ENCODE results near the gene ANO4.

The ANO4 gene

GRCh38 chr12:100799770-100800169 is 5.2 kb downstream of the ANO4 start:
- no peak for DNase-seq (ENCODE audit: low read depth)
- TF ChIP-seq CTCF (IDR thresholded peaks at IDR 0.05; ENCODE audit: low read depth, low read length, missing control alignments) = no peak

GRCh38 chr12:100800723-100801122 is 6.1 kb downstream of the ANO4 start:
- no peak for TF ChIP-seq CTCF (IDR thresholded peaks at IDR 0.05; ENCODE audit: low read depth, low read length, missing control alignments)
- no peak for DNase-seq (ENCODE audit: low read depth)
- no peak overlapping the region for H3K4me3 ChIP-seq (ENCODE audit: low read depth, low read length)

More at GRCh38 chr12:100799770-100800169, 5.2 kb downstream of the ANO4 start:
- no peak overlapping the region for H3K4me3 ChIP-seq (ENCODE audit: low read depth, low read length)

GRCh38 chr12:100801320-100801719 is 6.7 kb downstream of the ANO4 start:
- TF ChIP-seq CTCF (IDR thresholded peaks at IDR 0.05; ENCODE audit: low read depth, low read length, missing control alignments) = no peak
- H3K4me3 ChIP-seq (ENCODE audit: low read depth, low read length) = no peak overlapping the region
- DNase-seq (ENCODE audit: low read depth) = no peak

GRCh38 chr12:100808777-100809176 is 14.2 kb downstream of the ANO4 start:
- no peak overlapping the region for H3K4me3 ChIP-seq (ENCODE audit: low read depth, low read length)
- no peak for DNase-seq (ENCODE audit: low read depth)
- no peak for TF ChIP-seq CTCF (IDR thresholded peaks at IDR 0.05; ENCODE audit: low read depth, low read length, missing control alignments)

- no peak for TF ChIP-seq CTCF (IDR thresholded peaks at IDR 0.05; ENCODE audit: low read depth, low read length, missing control alignments)
- DNase-seq (ENCODE audit: low read depth) = no peak
- H3K4me3 ChIP-seq (ENCODE audit: low read depth, low read length) = no peak overlapping the region
Measured at GRCh38 chr12:100820314-100820713, 25.7 kb downstream of the ANO4 start.

- H3K4me3 ChIP-seq (ENCODE audit: low read depth, low read length) = no peak overlapping the region
- no peak for TF ChIP-seq CTCF (IDR thresholded peaks at IDR 0.05; ENCODE audit: low read depth, low read length, missing control alignments)
Measured at GRCh38 chr12:100823963-100824362, 29.4 kb downstream of the ANO4 start.

GRCh38 chr12:100824476-100824875 is 29.9 kb downstream of the ANO4 start:
- DNase-seq (ENCODE audit: low read depth) = no peak

More at GRCh38 chr12:100823963-100824362, 29.4 kb downstream of the ANO4 start:
- no peak for DNase-seq (ENCODE audit: low read depth)

More at GRCh38 chr12:100824476-100824875, 29.9 kb downstream of the ANO4 start:
- no peak overlapping the region for H3K4me3 ChIP-seq (ENCODE audit: low read depth, low read length)
- TF ChIP-seq CTCF (IDR thresholded peaks at IDR 0.05; ENCODE audit: low read depth, low read length, missing control alignments) = no peak
